GM19468 (cell line): ENCODE results near the gene MXD1.

Experiments
- ATAC-seq: cut with Tn5 transposase; IDR thresholded peaks from one replicate; pipeline ENCODE4 v1.9.1; 2021; ENCODE audit warnings: mild to moderate bottlenecking, moderate library complexity, moderate number of reproducible peaks; ENCODE audit not compliant: unreplicated experiment; ENCODE audit errors: extremely low read depth

MXD1 gene

DNA sequence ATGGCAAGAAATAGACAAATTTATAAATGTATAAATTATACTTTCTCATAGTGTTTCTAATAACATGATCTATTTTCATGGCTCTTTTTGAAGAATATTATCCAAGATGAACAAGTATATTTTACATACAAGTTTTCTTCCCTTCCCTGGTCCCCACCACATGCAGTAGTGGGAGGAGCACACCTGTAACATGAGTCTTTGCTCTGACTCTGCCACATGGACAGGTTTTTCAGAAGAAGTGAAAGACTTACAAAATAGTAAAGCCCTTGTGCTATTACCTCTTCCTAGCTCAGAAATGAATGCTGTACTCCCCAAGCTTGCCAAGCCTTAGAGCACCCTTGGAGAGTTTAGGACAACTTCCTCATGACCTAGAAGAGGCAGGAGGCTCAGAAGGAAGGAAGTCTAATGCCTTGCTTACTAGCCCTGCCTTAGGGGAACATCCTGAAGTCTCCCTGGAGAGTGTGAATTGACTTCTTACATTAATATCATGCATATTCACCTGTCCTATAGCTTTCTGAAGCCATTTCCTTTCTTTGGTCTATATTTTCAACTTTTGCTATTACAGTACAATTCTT is 18.4 kb downstream of the MXD1 start:
- ATAC-seq: no peak

DNA sequence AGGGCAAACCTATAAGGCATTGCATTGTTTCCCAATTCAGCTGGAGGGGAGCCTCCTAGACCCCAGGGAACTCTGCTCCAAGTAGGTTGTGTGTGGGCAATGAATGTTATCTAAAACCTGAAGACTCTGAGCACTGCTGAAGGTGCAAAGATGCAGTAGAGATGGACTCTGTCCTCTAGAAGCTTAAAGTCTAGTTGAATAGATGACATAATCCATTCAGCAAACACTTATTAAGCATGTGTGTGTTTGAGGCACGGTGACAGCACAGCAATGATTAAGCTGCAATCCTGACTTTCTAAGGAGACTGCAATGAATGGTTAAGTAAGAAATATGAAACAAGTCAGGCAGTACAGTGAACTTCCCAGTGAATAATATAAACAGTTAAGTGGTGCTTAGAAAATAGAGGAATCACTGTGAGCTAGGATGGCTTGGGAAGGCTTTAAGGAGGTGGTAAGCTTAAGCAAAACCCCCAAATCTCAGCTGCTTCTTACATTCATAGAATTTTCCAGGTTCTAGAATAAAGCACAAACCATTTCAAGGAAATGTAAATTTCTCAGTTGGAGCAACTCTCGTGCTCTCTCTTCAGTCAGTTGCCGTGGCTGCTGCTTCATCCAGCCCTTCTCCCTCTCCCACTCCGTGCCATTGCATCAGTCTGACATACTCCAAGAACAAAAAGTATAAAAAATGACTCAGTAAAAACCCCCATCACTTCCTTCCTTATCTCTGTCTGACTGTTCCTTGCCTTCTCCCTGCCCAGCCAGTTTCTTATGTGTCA is 19.1 kb downstream of the MXD1 start:
- ATAC-seq: no peak

DNA sequence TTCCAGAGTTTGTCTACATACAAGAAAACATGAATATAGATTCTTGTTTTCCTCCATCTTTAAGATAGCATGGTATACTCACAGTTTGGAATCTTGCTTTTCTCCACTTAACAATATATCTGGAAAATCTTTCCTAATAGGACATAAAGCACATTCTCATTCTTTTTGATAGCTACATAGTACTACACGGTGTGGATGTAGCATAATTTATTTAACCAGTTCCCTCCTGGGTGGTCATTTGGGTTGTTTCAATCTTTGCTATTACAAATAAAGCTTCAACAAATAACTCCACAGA is 19.7 kb downstream of the MXD1 start:
- no peak for ATAC-seq

DNA sequence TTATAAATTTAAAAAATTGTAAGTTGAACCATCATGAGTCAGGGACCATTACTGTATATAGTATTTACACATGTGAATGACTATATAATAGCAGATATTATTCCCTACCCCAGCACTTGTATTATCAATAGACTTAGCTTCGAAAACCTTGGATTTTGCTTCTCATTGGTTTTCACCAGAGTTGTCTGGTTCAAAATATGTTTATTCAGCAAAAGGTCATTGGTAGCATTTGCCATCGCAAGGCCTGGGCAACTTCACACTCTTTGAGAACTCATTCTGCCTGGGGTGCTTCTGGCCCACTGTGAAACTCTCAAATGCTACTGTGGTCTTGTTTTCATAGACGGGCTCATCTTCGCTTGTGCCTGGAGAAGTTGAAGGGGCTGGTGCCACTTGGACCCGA is 20.1 kb downstream of the MXD1 start:
- no peak for ATAC-seq

GRCh38 chr2:69936906-69937305 is 22.0 kb downstream of the MXD1 start:
- ATAC-seq: no peak

- ATAC-seq: no peak
Measured at GRCh38 chr2:69937968-69938367, 23.1 kb downstream of the MXD1 start.

DNA sequence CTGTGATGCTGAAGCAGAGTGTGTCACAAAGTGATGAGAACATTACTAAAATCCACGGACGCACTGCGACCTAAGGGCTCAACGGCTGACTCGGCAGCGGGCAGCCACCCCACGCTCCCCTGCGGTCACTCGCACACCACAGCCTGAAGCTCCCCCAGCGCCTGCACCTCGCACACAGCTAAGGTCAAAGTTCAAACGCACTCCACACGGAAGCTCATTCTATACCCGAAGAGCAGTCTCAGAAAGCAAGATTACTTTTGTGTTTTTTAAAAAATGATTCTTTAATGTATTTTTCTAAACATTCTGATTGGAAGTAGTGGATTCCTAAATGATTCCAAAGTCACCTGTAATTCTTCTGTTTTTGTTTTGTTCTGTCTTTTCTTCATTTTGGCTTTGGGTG is 24.8 kb downstream of the MXD1 start:
- ATAC-seq: no peak

DNA sequence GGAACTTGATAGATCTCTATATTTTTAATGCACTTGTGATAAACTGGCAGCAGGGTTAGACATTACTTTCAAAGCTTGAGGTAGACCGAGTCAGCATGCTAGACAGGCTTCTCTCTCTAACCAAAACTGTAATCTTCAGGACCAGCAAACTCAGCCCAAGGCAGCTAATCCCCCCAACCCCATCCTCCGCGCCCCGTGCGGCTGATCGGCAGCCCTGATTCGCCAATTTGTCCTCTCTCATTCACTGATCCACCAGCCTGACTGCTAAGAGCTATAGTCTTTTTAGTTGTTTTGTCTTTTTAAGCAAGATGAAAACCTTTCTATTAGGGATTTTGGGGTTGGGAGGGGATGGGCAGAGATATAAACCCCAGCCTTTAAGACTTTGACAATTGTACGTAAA is 25.8 kb downstream of the MXD1 start:
- no peak for ATAC-seq

- ATAC-seq: no peak
Measured at GRCh38 chr2:69943000-69943842, 28.3 kb downstream of the MXD1 start.

GRCh38 chr2:69943843-69944525 is 29.1 kb downstream of the MXD1 start:
- no peak for ATAC-seq

- no peak for ATAC-seq
Measured at GRCh38 chr2:69944756-69945155, 29.8 kb downstream of the MXD1 start.

- ATAC-seq: no peak
Measured at GRCh38 chr2:69945441-69945840, 30.5 kb downstream of the MXD1 start.

DNA sequence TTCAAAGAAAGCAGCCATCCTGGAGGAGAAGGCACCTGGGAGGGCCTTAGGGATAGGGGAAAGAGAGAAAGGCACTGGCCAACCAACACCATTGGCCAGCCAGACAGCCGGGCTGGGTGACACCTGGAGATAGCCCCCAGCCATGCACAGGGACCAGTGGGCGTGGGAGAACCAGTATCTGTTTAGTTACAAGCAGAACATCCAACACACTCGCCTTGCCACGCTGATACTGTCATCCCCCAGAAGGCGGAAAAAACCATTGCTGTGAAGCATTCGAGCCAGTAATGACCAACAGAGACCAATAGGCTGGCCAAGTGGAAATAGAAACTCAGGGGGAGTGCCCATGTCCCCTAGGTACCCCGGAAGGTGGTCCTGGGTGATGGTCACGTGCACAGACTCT is 31.0 kb downstream of the MXD1 start:
- ATAC-seq: no peak

GRCh38 chr2:69946351-69947324 is 31.7 kb downstream of the MXD1 start:
- ATAC-seq: no peak

- ATAC-seq: no peak
Measured at GRCh38 chr2:69947325-69947931, 32.5 kb downstream of the MXD1 start.

GRCh38 chr2:69948032-69948962 is 33.4 kb downstream of the MXD1 start:
- no peak for ATAC-seq

- no peak for ATAC-seq
Measured at GRCh38 chr2:69948963-69949645, 34.2 kb downstream of the MXD1 start.

- ATAC-seq: no peak
Measured at GRCh38 chr2:69950241-69950640, 35.3 kb downstream of the MXD1 start.
